ENCODE measurements around the gene RAB11FIP4.

GRCh38 chr17:31575043-31575442 lies 183.6 kb downstream of the RAB11FIP4 start:
- no peak for TF ChIP-seq CTCF (IDR thresholded peaks at IDR 0.05; ENCODE audit: control extremely low read depth in 1 of 3, insufficient read depth in 1 of 3, low read depth in 1 of 3, low read length in 3 of 3)
- TF ChIP-seq RXRA (IDR thresholded peaks at IDR 0.05; ENCODE audit: insufficient read depth, low read depth, low read length): no peak
- no peak for TF ChIP-seq CTBP2 (IDR thresholded peaks at IDR 0.05; ENCODE audit: borderline replicate concordance, insufficient read depth, insufficient read length, low read length)
- no peak for TF ChIP-seq JUND (IDR thresholded peaks at IDR 0.05; ENCODE audit: low read length)
- no peak for TF ChIP-seq CBX5 (IDR thresholded peaks at IDR 0.05; ENCODE audit: low read depth, low read length)
- TF ChIP-seq POLR2AphosphoS5 (IDR thresholded peaks at IDR 0.05; ENCODE audit: low read depth, low read length): no peak
- no peak for TF ChIP-seq CREB1 (IDR thresholded peaks at IDR 0.05)
